ENCODE data around the gene DENND4C.

Gene DENND4C

DNA sequence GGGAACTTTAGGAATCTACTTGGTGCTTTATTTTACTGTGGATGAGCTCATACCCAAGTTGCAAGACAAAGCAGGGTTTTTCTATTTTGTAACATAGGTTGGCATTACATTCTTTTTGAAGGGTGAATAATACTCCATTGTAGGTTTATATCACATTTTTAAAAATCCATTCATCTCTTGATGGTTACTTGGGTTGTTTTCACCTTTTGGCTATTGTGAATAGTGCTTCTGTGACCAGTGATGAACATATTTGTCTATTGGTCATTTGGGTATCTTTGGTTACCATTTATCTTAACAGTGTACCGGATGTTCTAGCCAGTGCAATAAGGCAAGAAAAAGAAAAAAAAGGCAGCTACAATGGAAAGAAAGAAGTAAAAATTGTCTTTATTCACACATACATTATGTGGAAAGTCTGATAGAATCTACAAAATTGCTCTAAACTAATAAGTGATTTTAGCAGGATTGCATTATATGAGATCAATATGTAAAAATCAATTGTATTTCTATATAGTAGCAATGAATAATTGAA is 40.0 kb downstream of the DENND4C start:
- DNase-seq = no peak

GRCh38 chr9:19271081-19271480 is 40.6 kb downstream of the DENND4C start:
- DNase-seq = no peak

- DNase-seq = no peak
Observed at GRCh38 chr9:19281801-19282200, 51.3 kb downstream of the DENND4C start.

GRCh38 chr9:19283072-19283710 is 52.7 kb downstream of the DENND4C start:
- DNase-seq = no peak

DNA sequence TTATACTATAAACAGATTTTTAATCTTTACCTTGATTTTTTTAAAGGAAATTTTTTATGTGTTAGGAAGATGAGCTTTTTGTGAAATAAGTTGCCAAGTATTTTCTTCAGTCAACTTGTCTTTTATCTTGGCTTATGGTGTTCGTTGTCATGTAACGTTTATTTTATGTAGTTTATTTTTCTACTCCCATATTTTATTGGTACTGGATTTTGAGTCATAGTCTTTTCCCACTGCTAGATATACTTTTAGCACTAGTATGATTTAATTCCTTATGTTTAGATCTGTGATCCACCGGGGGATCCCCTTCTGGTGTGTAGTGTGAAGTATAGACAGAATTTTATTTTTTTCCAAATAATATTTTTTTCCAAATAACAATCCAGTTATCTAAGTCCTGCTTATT is 54.2 kb downstream of the DENND4C start:
- DNase-seq = no peak

GRCh38 chr9:19286634-19287188 is 56.2 kb downstream of the DENND4C start:
- DNase-seq = no peak

- no peak for DNase-seq
Observed at GRCh38 chr9:19288081-19288480, 57.6 kb downstream of the DENND4C start.

GRCh38 chr9:19290103-19290502 is 59.6 kb downstream of the DENND4C start:
- DNase-seq = no peak

DNA sequence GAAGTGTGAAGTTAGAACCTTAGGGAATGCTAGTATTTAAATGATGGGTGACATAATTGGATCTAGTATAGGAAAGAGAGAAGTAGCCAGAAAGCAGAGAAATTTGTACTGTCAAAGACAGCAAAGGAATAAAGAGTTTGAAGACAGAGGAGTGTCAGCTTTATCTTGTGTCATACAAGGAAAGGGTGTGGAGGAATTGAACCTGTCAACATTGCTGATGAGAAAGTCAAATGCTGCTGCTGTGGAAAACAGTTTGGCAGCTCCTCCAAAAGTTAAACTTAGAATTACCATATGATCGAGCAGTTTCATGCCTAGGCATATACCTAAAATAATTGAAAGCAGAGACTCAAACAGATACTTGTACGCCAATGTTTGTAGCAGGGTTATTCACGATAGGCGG is 63.7 kb downstream of the DENND4C start:
- DNase-seq = no peak

- DNase-seq = no peak
Observed at GRCh38 chr9:19298436-19299000, 68.0 kb downstream of the DENND4C start.

- no peak for DNase-seq
Observed at GRCh38 chr9:19303216-19303615, 72.7 kb downstream of the DENND4C start.

GRCh38 chr9:19306568-19306967 is 76.1 kb downstream of the DENND4C start:
- DNase-seq = no peak

- no peak for DNase-seq
Observed at GRCh38 chr9:19310246-19310645, 79.8 kb downstream of the DENND4C start.

GRCh38 chr9:19313573-19313972 is 83.1 kb downstream of the DENND4C start:
- no peak for DNase-seq

DNA sequence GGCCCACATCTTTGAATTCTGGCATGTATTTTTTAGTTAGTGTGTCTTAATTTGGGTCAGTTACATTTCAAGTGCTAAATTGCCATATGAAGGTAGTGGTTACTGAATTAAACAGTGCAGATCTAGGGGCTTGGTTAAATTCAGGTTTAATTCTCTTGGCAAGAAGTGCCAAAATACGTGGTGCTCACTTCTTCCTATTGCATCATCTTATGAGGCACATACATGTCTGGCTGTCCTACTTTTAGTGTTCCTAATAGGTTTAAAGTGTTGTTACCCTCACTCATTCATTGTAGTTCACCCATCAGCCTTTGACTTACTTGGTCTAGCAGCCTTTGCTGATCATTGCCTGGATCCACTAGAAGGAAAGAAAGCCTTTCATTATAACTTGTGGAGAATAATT is 90.0 kb downstream of the DENND4C start:
- no peak for DNase-seq

GRCh38 chr9:19331877-19332276 is 101.4 kb downstream of the DENND4C start:
- DNase-seq = no peak

GRCh38 chr9:19336166-19336565 is 105.7 kb downstream of the DENND4C start:
- DNase-seq = no peak

GRCh38 chr9:19342947-19343346 is 112.5 kb downstream of the DENND4C start:
- no peak for DNase-seq

- no peak for DNase-seq
Observed at GRCh38 chr9:19358701-19359100, 128.2 kb downstream of the DENND4C start.

GRCh38 chr9:19369107-19369506 is 138.6 kb downstream of the DENND4C start:
- no peak for DNase-seq

GRCh38 chr9:19371942-19372341 is 141.4 kb downstream of the DENND4C start:
- no peak for DNase-seq

DNA sequence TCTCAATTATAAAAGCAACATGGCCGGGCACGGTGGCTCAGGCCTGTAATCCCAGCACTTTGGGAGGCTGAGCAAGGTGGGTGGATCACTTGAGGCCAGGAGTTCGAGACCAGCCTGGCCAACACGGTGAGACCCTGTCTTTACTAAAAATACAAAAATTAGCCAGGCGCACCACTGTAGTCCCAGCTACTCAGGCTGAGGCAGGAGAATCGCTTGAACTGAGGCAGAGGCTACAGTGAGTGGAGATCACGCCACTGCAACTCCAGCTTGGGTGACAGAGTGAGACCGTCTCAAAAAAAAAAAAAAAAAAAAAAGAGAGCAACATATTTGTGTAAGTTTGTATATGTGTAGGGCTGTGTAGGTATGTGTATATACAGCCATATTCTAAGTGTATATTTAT is 142.1 kb downstream of the DENND4C start:
- DNase-seq = no peak

- DNase-seq = no peak
Observed at GRCh38 chr9:19373527-19373926, 143.0 kb downstream of the DENND4C start.

DNA sequence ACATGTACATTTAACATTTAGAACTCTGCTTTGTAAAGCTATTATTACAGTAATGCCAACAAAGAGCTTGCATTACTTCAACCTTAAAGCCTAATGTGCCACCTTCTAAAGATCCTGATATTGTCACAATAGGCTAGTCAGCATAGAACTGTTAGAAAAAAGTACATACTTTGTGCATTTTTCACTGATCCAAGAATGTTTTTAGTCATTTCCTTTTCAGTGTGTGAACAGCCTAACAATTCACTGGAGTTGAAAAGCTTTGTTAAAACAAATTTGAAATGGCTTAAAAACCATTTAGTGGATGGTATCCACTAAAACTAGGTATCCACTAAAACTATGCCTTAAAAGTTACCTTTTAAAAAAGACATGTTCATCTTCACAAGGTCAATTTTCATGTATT is 145.0 kb downstream of the DENND4C start:
- no peak for DNase-seq

DNA sequence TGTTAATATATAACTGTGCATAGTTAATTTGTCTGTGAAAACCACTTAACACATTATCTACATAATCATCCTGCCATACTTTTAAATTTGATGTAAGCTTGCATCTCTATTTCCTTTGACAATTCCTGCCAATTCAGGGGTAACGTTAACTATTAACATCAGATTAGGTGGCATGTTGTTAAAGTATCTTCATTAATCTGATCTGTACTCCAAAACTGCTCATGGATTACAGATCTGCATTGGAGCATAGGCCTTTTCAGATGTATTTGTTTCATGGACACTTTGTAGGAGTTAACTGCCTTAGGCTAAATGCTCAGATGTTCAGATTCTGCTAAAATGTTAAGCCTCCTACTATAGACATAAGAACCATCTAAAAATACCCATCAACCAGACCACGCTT is 146.4 kb downstream of the DENND4C start:
- no peak for DNase-seq

All from NCI-H2029 (cell line).